BJ (cell line): ENCODE measurements around the gene NACC2. TPM values are rescaled to one million over a fixed set of nuclear protein-coding genes. Genes with fewer than 3 reads are reported as not detected.

ENCODE experiments used
- CTCF ChIA-PET: fragments of 350-600 bp; formaldehyde crosslinking; extraction: SDS; loops from one replicate; lab custom pipeline; 2021; ENCODE audit warnings: antibody characterized with exemption, inconsistent platforms; lab: Yijun Ruan, JAX
- POLR2A ChIA-PET: fragments of 300-600 bp; sonication (Branson Sonifier 250); formaldehyde crosslinking; extraction: SDS; loops from one replicate; lab custom pipeline; 2021; ENCODE audit warnings: antibody characterized with exemption; lab: Charles Lee
- DNase-seq: peaks from one replicate; pipeline ENCODE4 v3.0.0-alpha.2; 2011; ENCODE audit warnings: low read depth
- H3K27me3 ChIP-seq: 2 replicates; pipeline ENCODE4 v1.6.0; 2011; ENCODE audit warnings: low read length; ENCODE audit not compliant: control insufficient read depth, insufficient read depth
- H3K36me3 ChIP-seq: 2 replicates; pipeline ENCODE4 v1.5.1; 2011; ENCODE audit warnings: low read length; ENCODE audit not compliant: control insufficient read depth, insufficient read depth
- H3K4me3 ChIP-seq: 2 replicates; pipeline ENCODE4 v1.5.1; 2011; ENCODE audit warnings: low read depth, mild to moderate bottlenecking, control low read depth, low read length
- polyA plus RNA-seq: library from polyadenylated mRNA; depleted of rRNA; stranded (reverse); fragments of >200 nt; gene quantifications from 2 replicates; pipeline ENCODE4 v1.2.3, GENCODE V29; 2011
- TF ChIP-seq, protein P1 (sequence below): IDR thresholded peaks from 2 replicates; pipeline ENCODE4 v1.5.1; 2011; ENCODE audit warnings: low read depth, mild to moderate bottlenecking, control low read depth, inconsistent platforms, low read length, moderate library complexity; ENCODE audit not compliant: insufficient read depth

Gene NACC2
- polyA plus RNA-seq, 1 experiment, result 19.2 TPM

GRCh38 chr9:135976531-135976930 lies 118.6 kb downstream of the NACC2 start:
- no peak for DNase-seq
- H3K4me3 ChIP-seq, result no peak overlapping the region
- no peaks in the 10 kb centered on the region for H3K36me3 ChIP-seq
- ChIA-PET POLR2A (no interaction called here), CTCF (interaction anchor here (0.8 to 2.3 kb wide), 4 partner anchors 9 to 146 kb away, joined by 3 to 24 read pairs (median 10); no protein-coding TSS in a partner anchor)
- TF ChIP-seq, protein P1, sequence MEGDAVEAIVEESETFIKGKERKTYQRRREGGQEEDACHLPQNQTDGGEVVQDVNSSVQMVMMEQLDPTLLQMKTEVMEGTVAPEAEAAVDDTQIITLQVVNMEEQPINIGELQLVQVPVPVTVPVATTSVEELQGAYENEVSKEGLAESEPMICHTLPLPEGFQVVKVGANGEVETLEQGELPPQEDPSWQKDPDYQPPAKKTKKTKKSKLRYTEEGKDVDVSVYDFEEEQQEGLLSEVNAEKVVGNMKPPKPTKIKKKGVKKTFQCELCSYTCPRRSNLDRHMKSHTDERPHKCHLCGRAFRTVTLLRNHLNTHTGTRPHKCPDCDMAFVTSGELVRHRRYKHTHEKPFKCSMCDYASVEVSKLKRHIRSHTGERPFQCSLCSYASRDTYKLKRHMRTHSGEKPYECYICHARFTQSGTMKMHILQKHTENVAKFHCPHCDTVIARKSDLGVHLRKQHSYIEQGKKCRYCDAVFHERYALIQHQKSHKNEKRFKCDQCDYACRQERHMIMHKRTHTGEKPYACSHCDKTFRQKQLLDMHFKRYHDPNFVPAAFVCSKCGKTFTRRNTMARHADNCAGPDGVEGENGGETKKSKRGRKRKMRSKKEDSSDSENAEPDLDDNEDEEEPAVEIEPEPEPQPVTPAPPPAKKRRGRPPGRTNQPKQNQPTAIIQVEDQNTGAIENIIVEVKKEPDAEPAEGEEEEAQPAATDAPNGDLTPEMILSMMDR, result no peak
- peaks cover 3% of the 10 kb centered on the region; the same call in 1 of the 2 replicates for H3K27me3 ChIP-seq

DNA sequence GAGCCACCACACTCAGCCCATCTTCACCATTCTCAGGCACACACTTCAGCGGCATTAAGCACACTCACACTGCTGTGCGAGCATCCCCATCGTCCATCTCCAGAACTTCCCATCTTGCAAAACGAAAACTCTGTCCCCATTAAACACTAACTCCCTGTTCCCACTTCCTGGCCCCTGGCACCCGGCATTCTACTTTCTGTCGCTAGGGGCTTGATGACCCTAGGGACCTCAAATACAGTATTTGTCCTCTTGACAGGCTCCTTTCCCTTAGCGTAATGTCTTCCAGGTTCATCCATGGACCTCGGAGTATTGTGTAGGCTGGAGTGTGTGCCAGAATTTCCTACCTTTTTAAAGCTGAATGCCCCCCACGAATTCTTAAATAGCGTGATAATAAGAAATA lies 119.3 kb downstream of the NACC2 start:
- POLR2A ChIA-PET, result no interaction called here
- Histone ChIP-seq H3K4me3 (no peak overlapping the region), H3K36me3 (no peaks in the 10 kb centered on the region), H3K27me3 (peaks cover 3% of the 10 kb centered on the region; the same call in 1 of the 2 replicates)
- no peak for DNase-seq
- TF ChIP-seq, protein P1, result no peak
- CTCF ChIA-PET, result interaction anchor here (0.8 to 2.3 kb wide), 4 partner anchors 9 to 147 kb away, joined by 3 to 24 read pairs (median 10); no protein-coding TSS in a partner anchor

DNA sequence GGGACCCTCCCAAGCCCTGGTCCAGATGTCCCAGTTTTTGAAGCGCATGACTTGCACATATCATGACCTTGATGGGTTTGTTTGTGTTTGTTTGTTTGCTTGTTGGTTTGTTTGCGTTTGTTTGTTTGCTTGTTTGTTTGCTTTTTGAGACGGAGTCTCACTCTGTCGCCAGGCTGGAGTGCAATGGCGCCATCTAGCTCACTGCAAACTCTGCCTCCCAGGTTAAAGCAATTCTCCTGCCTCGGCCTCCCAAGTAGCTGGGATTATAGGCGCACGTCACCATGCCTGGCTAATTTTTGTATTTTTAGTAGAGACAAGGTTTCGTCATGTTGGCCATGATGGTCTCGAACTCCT lies 120.9 kb downstream of the NACC2 start:
- ChIA-PET POLR2A (no interaction called here), CTCF (interaction anchor here (2.4 kb wide), 1 partner anchor 148 kb away, joined by 9 read pairs; no protein-coding TSS in a partner anchor)
- DNase-seq, result no peak
- no peak overlapping the region for H3K4me3 ChIP-seq
- TF ChIP-seq, protein P1, result no peak
- H3K27me3 ChIP-seq, result peaks cover 3% of the 10 kb centered on the region; the same call in 1 of the 2 replicates
- H3K36me3 ChIP-seq, result no peaks in the 10 kb centered on the region

DNA sequence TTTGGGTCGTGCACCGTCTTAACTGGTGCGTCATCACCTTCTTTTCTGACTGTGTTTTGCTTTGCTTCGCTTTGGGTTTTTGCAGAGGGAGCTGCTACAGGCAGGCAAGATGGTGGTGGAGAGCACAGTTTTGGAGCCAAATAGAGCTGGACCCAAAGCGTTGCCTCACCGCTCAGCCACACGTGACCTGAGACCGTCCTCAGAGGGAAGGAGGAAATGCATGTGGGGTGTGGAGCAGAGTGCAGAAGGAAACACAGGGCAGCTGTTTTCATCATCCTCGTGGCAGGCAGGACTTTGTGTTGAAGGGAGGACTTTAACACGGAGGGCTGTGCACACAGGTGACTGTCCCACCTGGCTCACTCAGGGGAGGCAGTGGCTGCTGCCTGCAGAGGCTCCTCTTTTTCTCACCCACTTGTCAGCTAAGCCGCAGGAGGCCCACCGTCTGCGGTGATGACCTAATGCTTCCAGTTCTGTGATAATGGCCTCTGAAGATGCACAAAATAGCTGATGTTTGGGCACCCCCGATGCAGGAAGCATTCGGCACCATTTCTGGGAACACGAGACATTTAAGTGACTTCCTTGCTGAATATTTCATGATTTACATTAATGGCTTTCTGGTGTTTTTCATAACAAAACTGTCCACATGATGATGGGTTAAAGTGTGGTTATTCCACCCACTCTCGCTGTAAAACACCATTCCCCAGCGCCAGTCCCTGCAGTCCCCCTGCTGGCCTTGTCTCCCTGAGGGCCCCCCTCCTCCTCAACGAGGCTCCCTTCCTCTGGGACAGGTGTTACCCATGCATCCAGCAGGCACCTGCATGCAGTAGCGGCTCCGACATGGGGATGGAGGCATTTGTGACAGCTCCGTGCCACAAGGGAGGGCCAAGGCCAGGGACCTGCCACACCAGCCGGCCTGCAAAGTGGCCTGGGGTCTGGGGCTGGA lies 121.5 kb downstream of the NACC2 start:
- no peak for DNase-seq
- ChIA-PET POLR2A (no interaction called here), CTCF (interaction anchor here (2.4 kb wide), 1 partner anchor 149 kb away, joined by 9 read pairs; no protein-coding TSS in a partner anchor)
- H3K36me3 ChIP-seq, result no peaks in the 10 kb centered on the region
- no peak overlapping the region for H3K4me3 ChIP-seq
- H3K27me3 ChIP-seq, result peaks cover 3% of the 10 kb centered on the region; the same call in 1 of the 2 replicates
- TF ChIP-seq, protein P1, result no peak

DNA sequence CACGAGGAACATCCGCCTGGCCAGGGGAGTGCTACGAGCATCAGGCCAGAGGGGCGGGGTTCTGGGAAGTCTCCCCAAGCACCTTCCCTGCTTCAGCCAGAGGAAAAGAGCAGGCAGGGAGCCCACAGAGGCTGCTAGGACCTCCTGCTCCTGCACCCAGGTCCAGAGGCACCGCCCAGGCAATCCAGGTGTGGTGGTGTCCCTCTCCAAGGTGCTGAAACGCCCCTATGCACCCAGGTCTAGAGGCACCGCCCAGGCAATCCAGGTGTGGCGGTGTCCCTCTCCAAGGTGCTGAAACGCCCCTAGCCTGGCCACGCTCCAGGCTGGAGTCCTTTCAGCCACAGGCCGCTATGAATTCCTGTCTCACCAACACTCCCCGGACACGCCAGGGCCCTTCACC lies 123.2 kb downstream of the NACC2 start:
- no peak for DNase-seq
- ChIA-PET POLR2A (no interaction called here), CTCF (interaction anchor here (2.4 to 5.5 kb wide), 2 partner anchors 151 kb away, joined by 9 to 128 read pairs; no protein-coding TSS in a partner anchor)
- TF ChIP-seq, protein P1, result no peak
- H3K27me3 ChIP-seq, result peaks cover 3% of the 10 kb centered on the region; the same call in 1 of the 2 replicates
- H3K4me3 ChIP-seq, result no peak overlapping the region
- no peaks in the 10 kb centered on the region for H3K36me3 ChIP-seq
